ENCODE data around the gene KIAA1671.

DNA sequence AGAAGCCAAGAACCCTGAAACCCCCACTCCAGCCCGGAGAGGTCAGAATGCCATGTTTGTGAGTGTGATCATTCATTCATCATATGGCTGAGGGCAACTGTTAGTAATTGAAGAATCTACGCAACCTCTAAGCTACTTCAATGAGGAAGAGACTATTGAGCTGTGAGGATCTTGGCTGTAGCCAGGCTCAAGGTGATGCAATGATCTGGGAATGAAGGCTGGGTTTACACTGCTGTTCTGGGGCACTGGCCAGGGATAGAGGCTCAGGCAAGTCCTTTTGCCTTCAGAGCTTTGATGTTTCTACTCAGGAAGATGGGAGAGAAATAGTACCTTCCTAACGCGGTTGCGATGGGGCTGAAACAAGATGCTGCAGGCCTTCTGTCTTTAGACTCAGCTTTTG, 279.8 kb downstream of the KIAA1671 start:
- no peak for TF ChIP-seq YY1 (IDR thresholded peaks at IDR 0.05; ENCODE audit: insufficient read depth, insufficient read length)
- no peak for TF ChIP-seq SUZ12 (IDR thresholded peaks at IDR 0.05; ENCODE audit: extremely low read depth, insufficient read depth, insufficient read length)
- TF ChIP-seq ZNF274 (IDR thresholded peaks at IDR 0.05; ENCODE audit: low read depth, low read length) = no peak
